ENCODE measurements around the gene MYL7.

Gene MYL7

GRCh38 chr7:44112997-44113763, 28.0 kb downstream of the MYL7 start:
- Histone ChIP-seq H3K79me2 (ENCODE audit: control insufficient read depth, low read length) (peaks cover 9% of the 10 kb centered on the region), H3K4me1 (ENCODE audit: control insufficient read depth, low read length) (no peaks in the 10 kb centered on the region), H3K9me3 (ENCODE audit: control insufficient read depth, insufficient read depth, low read length) (no peaks in the 10 kb centered on the region), H3K36me3 (ENCODE audit: control insufficient read depth, low read length) (peaks cover 47% of the 10 kb centered on the region), H4K20me1 (ENCODE audit: control insufficient read depth, insufficient read depth, low read depth, low read length) (no peaks in the 10 kb centered on the region), H3K9me2 (replicated peaks; ENCODE audit: control insufficient read depth, low read length) (no peaks in the 10 kb centered on the region), H3K27ac (ENCODE audit: low read depth, low read length) (no peak overlapping the region), H3K4me2 (ENCODE audit: low read length) (no peak overlapping the region), H3K4me3 (ENCODE audit: low read length) (no peak overlapping the region), H3F3A (ENCODE audit: control insufficient read depth, insufficient read depth) (no peaks in the 10 kb centered on the region), H3K27me3 (ENCODE audit: control insufficient read depth, low read length) (no peaks in the 10 kb centered on the region)
- TF ChIP-seq EZH2phosphoT487 (IDR thresholded peaks at IDR 0.05; ENCODE audit: borderline replicate concordance, low read length) = no peak
- TF ChIP-seq, protein P1, sequence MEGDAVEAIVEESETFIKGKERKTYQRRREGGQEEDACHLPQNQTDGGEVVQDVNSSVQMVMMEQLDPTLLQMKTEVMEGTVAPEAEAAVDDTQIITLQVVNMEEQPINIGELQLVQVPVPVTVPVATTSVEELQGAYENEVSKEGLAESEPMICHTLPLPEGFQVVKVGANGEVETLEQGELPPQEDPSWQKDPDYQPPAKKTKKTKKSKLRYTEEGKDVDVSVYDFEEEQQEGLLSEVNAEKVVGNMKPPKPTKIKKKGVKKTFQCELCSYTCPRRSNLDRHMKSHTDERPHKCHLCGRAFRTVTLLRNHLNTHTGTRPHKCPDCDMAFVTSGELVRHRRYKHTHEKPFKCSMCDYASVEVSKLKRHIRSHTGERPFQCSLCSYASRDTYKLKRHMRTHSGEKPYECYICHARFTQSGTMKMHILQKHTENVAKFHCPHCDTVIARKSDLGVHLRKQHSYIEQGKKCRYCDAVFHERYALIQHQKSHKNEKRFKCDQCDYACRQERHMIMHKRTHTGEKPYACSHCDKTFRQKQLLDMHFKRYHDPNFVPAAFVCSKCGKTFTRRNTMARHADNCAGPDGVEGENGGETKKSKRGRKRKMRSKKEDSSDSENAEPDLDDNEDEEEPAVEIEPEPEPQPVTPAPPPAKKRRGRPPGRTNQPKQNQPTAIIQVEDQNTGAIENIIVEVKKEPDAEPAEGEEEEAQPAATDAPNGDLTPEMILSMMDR (IDR thresholded peaks at IDR 0.05; ENCODE audit: low read depth, low read length, poor library complexity, severe bottlenecking) = no peak

GRCh38 chr7:44112231-44112996, 28.7 kb downstream of the MYL7 start:
- H3K4me2 ChIP-seq (ENCODE audit: low read length) = no peak overlapping the region
- no peaks in the 10 kb centered on the region for H3K4me1 ChIP-seq (ENCODE audit: control insufficient read depth, low read length)
- H3K27ac ChIP-seq (ENCODE audit: low read depth, low read length) = no peak overlapping the region
- H3K9me3 ChIP-seq (ENCODE audit: control insufficient read depth, insufficient read depth, low read length) = no peaks in the 10 kb centered on the region
- no peaks in the 10 kb centered on the region for H3F3A ChIP-seq (ENCODE audit: control insufficient read depth, insufficient read depth)
- H4K20me1 ChIP-seq (ENCODE audit: control insufficient read depth, insufficient read depth, low read depth, low read length) = no peaks in the 10 kb centered on the region
- TF ChIP-seq, protein P1 (IDR thresholded peaks at IDR 0.05; ENCODE audit: low read depth, low read length, poor library complexity, severe bottlenecking) = no peak
- H3K36me3 ChIP-seq (ENCODE audit: control insufficient read depth, low read length) = peaks cover 39% of the 10 kb centered on the region
- H3K4me3 ChIP-seq (ENCODE audit: low read length) = no peak overlapping the region
- H3K79me2 ChIP-seq (ENCODE audit: control insufficient read depth, low read length) = peaks cover 2% of the 10 kb centered on the region; the same call in 1 of the 2 replicates
- no peaks in the 10 kb centered on the region for H3K27me3 ChIP-seq (ENCODE audit: control insufficient read depth, low read length)
- no peaks in the 10 kb centered on the region for H3K9me2 ChIP-seq (replicated peaks; ENCODE audit: control insufficient read depth, low read length)

GRCh38 chr7:44111761-44112160, 29.4 kb downstream of the MYL7 start:
- H3K79me2 ChIP-seq (ENCODE audit: control insufficient read depth, low read length) = no peaks in the 10 kb centered on the region
- no peaks in the 10 kb centered on the region for H3K9me3 ChIP-seq (ENCODE audit: control insufficient read depth, insufficient read depth, low read length)
- H3F3A ChIP-seq (ENCODE audit: control insufficient read depth, insufficient read depth) = no peaks in the 10 kb centered on the region
- H3K36me3 ChIP-seq (ENCODE audit: control insufficient read depth, low read length) = peaks cover 32% of the 10 kb centered on the region
- H3K4me2 ChIP-seq (ENCODE audit: low read length) = no peak overlapping the region
- no peak overlapping the region for H3K27ac ChIP-seq (ENCODE audit: low read depth, low read length)
- H3K27me3 ChIP-seq (ENCODE audit: control insufficient read depth, low read length) = no peaks in the 10 kb centered on the region; the same call in 1 of the 2 replicates
- H3K4me3 ChIP-seq (ENCODE audit: low read length) = no peak overlapping the region
- no peaks in the 10 kb centered on the region for H3K4me1 ChIP-seq (ENCODE audit: control insufficient read depth, low read length)
- H4K20me1 ChIP-seq (ENCODE audit: control insufficient read depth, insufficient read depth, low read depth, low read length) = no peaks in the 10 kb centered on the region
- no peaks in the 10 kb centered on the region for H3K9me2 ChIP-seq (replicated peaks; ENCODE audit: control insufficient read depth, low read length)
- TF ChIP-seq EZH2phosphoT487 (IDR thresholded peaks at IDR 0.05; ENCODE audit: borderline replicate concordance, low read length) = no peak
- TF ChIP-seq, protein P1 (IDR thresholded peaks at IDR 0.05; ENCODE audit: low read depth, low read length, poor library complexity, severe bottlenecking) = no peak

Data from DOHH2 (cell line).